HG02885 (cell line): ENCODE data around the gene ESYT2.

Experiments used
- ATAC-seq: cut with Tn5 transposase; IDR thresholded peaks from one replicate; pipeline ENCODE4 v1.9.1; 2021; ENCODE audit warnings: mild to moderate bottlenecking; ENCODE audit not compliant: unreplicated experiment, poor library complexity

Gene ESYT2

GRCh38 chr7:158777793-158778192, 51.5 kb downstream of the ESYT2 start:
- ATAC-seq: no peak

- no peak for ATAC-seq
These were observed 52.8 kb downstream of the ESYT2 start for GRCh38 chr7:158776474-158776873.

DNA sequence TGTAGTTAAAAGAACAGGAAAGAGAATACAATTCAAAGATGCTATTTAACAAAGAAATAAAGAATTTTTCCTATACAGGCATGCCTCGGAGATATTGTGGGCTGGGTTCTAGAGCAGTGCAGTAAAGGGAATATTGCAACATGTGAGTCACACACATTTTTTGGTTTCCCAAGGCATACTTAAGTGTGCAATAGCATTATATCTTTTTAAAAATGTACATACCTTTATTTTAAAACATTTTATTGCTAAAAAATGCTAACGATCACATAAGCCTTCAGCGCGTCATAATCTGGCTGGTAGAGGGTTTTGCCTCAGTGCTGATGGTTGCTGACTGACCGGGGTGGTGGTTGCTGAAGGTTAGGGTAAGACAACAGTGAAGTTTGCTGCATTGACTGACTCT, 54.4 kb downstream of the ESYT2 start:
- no peak for ATAC-seq

DNA sequence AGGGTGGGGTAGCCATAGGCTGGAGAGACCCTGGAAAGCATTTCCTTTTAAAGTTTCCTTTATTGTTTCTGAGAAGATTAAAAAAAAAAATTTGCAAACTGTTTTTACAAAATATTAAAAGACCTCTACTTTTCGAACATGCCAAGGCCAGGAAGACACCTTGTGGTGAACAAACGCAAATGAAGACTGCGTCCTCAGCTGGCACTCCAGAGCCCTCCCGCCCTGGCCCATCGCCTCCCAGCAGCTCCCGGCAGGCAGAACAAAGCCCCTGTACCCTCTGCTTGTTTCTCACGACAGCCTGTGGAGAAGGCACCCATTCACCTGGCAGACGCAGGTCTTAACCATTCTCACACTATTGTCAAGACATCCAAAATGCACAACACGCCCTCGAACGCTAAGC, 56.4 kb downstream of the ESYT2 start:
- no peak for ATAC-seq

GRCh38 chr7:158771213-158771834, 58.0 kb downstream of the ESYT2 start:
- ATAC-seq: no peak

- ATAC-seq: no peak
These were observed 61.6 kb downstream of the ESYT2 start for GRCh38 chr7:158767707-158768106.

- no peak for ATAC-seq
These were observed 62.6 kb downstream of the ESYT2 start for GRCh38 chr7:158766570-158767281.

DNA sequence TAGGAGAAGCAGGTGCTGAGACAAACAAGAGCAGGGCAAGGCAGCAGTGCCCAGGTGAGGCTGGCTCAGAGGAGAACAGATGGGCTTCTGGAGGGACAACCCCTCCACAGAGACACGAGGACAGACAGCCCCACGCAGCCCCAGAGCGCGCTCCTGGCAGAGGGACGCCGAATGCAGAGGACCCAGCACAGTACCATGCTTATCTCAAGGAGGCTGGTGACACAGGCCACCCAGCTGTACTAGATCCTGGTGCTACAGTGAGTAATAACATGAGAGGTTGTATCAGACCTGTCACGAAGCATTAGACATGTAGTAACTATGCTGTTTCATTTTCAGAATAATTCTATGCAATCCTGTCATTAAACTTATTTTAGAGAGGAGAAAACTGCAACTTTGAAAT, 64.3 kb downstream of the ESYT2 start:
- ATAC-seq: no peak

- ATAC-seq: no peak
These were observed 65.8 kb downstream of the ESYT2 start for GRCh38 chr7:158763454-158764033.

- no peak for ATAC-seq
These were observed 67.4 kb downstream of the ESYT2 start for GRCh38 chr7:158761945-158762344.

DNA sequence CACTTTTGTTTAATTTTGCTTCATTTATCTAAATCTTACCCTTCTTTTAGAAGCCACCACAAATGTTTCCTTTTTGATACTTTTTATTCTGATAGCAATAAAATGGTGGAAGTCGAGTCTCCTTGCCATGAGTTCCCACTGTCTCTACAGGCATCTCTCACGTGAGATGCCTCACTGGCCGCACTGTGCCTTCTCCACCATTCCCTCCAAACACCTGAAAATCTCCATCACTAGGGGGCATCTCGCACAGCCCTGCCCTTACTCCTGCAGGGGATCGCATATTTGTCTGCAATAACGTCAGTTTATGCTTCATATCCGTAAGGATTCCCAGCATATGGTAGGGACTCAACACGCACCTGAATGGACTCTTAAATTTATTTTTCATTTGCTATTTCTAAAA, 68.4 kb downstream of the ESYT2 start:
- ATAC-seq: no peak

DNA sequence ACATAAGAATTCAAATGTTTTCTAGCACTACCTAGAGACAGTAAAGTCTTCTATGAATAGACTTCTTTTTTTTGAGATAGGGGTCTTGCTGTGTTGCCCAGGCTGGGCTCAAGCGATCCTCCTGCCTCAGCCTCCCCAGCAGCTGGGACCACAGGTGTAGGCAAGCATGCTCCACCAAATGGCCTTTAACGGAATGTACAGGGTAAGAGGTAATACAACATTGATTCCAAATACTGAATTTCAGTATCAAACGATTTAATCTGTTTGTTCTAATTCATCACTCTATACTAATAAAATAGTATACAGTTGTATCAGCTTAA, 68.9 kb downstream of the ESYT2 start:
- ATAC-seq: no peak

DNA sequence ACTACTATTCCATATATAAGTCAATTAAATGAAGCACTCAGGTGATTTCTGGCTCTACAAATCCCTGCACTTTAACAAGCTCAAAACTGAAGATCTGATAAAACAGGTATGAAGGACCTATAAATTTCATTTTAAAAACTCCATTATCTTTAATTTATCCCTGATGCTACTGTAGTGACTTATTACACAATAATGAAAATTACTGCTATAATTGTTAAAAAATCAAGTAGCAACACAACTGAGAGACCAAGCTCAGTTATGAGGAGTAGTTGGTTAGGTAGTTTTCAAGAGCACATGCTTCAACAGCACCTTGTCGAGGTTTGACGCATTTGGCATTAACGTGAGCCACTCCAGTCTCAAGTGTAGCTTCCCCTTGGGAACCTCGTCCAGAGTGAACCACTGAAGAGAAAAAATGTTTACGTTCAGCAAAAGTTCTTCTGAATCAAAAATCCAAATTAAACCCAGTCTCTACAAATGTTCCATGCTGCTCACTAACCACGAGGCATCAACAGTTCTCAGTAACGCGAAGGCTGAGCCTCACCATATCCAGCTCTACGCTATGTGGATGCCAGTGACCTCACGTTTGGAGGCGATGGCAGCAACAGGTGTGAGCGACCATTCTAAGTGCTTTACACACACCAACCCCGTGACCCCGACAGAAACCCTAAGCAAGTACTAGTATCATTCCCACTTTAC, 69.4 kb downstream of the ESYT2 start:
- ATAC-seq: no peak

GRCh38 chr7:158759245-158759614, 70.1 kb downstream of the ESYT2 start:
- ATAC-seq: no peak

GRCh38 chr7:158758586-158759244, 70.6 kb downstream of the ESYT2 start:
- ATAC-seq: no peak

GRCh38 chr7:158757404-158757989, 71.8 kb downstream of the ESYT2 start:
- ATAC-seq: no peak

GRCh38 chr7:158754746-158755444, 74.4 kb downstream of the ESYT2 start:
- ATAC-seq: no peak

DNA sequence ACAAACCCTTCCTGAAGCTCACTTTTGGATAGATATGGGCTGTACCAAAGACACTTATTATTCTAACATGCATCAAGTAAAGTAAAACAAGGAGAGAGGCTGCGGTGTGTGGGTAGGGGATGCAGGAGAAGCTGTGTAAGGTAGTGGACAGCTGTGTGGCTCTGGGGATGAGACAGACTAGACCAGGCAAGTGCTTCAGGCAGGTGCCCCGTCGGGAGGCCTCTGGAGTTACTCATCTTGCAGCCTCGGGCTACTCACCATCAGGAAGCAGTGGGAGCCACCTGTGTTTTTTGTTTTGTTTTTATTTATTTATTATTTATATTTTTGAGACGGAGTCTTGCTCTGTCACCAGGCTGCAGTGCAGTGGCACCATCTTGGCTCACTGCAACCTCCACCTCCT, 75.4 kb downstream of the ESYT2 start:
- ATAC-seq: no peak

GRCh38 chr7:158751751-158752150, 77.6 kb downstream of the ESYT2 start:
- no peak for ATAC-seq

GRCh38 chr7:158751199-158751598, 78.1 kb downstream of the ESYT2 start:
- ATAC-seq: no peak
